K562 (cell line): ENCODE results near the gene GRIK1. TPM values are rescaled to one million over a fixed set of nuclear protein-coding genes. Genes with fewer than 3 reads are reported as not detected.

Experiments used
- ATAC-seq: fragments of 200-7000 bp; cut with Tn5 transposase; 3 replicates; pipeline ENCODE4 v1.9.1; 2020; ENCODE audit warnings: moderate library complexity
- BruUV-seq: library from RNA; stranded (reverse); fragments of 400-500 nt; replicated peaks from 2 replicates; lab custom pipeline; 2021; lab: Mats Ljungman, UMichigan
- CTCF ChIA-PET: fragments of 300-600 bp; formaldehyde crosslinking; extraction: SDS; loops from one replicate; lab custom pipeline; 2021; ENCODE audit warnings: low intra/inter-chr PET ratio; lab: Yijun Ruan, JAX
- POLR2A ChIA-PET: fragments of 300-600, 350-650 bp; sonication (Branson Sonifier 250); formaldehyde crosslinking; extraction: SDS; loops from one replicate; lab custom pipeline; 2021; ENCODE audit warnings: antibody characterized with exemption, inconsistent platforms; lab: Yijun Ruan, JAX
- DNase-seq, 4 experiments: peaks; one replicate each; pipeline versions ENCODE4 v3.0.0 to v3.0.0-alpha.2; 2011 to 2018; ENCODE audit warnings: low spot score in 3 of 4, mixed read lengths in 3 of 4; ENCODE audit errors: extremely low read depth in 1 of 4
- FAIRE-seq: peaks from 2 replicates; lab custom pipeline; 2011; peaks lifted over from hg19 to GRCh38; lab: Jason Lieb, UNC
- H2AFZ ChIP-seq: 2 replicates; pipeline ENCODE4 v1.6.0; 2011; ENCODE audit warnings: low read depth, low read length, control low read depth, inconsistent platforms
- H3K27ac ChIP-seq: fragments of 200-600 bp; 3 replicates; pipeline ENCODE4 v1.8.0; 2011; ENCODE audit warnings: low read depth, mild to moderate bottlenecking, control low read depth, inconsistent platforms, low read length, moderate library complexity, mixed read lengths; ENCODE audit errors: extremely low read depth
- H3K27me3 ChIP-seq, 2 experiments: fragments of 300-600 bp in 1 of 2; 2 replicates in 1 of 2; 3 replicates in 1 of 2; pipeline versions ENCODE4 v1.6.0 to v1.8.0; 2011; ENCODE audit warnings: inconsistent platforms in 2 of 2, low read length in 2 of 2, mild to moderate bottlenecking in 1 of 2, mixed read lengths in 1 of 2, moderate library complexity in 1 of 2; ENCODE audit not compliant: control insufficient read depth in 2 of 2, insufficient read depth in 2 of 2
- H3K36me3 ChIP-seq: fragments of 300-600 bp; 3 replicates; pipeline ENCODE4 v1.8.0; 2011; ENCODE audit warnings: mild to moderate bottlenecking, low read length, inconsistent platforms; ENCODE audit not compliant: control insufficient read depth, insufficient read depth
- H3K4me1 ChIP-seq, 2 experiments: fragments of 200-600 bp in 1 of 2; replicated peaks in 1 of 2; 2 replicates in 1 of 2; 3 replicates in 1 of 2; pipeline versions ENCODE4 v1.5.1 to v1.8.0; 2011; ENCODE audit warnings: inconsistent platforms in 2 of 2, low read length in 2 of 2, mild to moderate bottlenecking in 1 of 2, mixed read lengths in 1 of 2, moderate library complexity in 1 of 2; ENCODE audit not compliant: control insufficient read depth in 2 of 2, insufficient read depth in 2 of 2
- H3K4me2 ChIP-seq: 2 replicates; pipeline ENCODE4 v1.6.1; 2011; ENCODE audit warnings: low read length, control low read depth, inconsistent platforms, mixed read lengths; ENCODE audit not compliant: insufficient read depth
- H3K4me3 ChIP-seq: fragments of 200-600 bp; sonication (generic), shearing (Covaris generic); 2 replicates; pipeline ENCODE4 v1.5.1; 2016; ENCODE audit warnings: control low read depth, inconsistent platforms
- H3K79me2 ChIP-seq: fragments of 200-600 bp; 3 replicates; pipeline ENCODE4 v1.8.0; 2011; ENCODE audit warnings: low read length, inconsistent platforms; ENCODE audit not compliant: control insufficient read depth, insufficient read depth
- H3K9ac ChIP-seq, 2 experiments: 2 replicates each; pipeline versions ENCODE4 v1.6.0 to v1.6.1; 2011; ENCODE audit warnings: low read depth in 2 of 2, low read length in 2 of 2, control low read depth in 1 of 2, inconsistent platforms in 1 of 2, mild to moderate bottlenecking in 1 of 2, mixed read lengths in 1 of 2; ENCODE audit not compliant: insufficient read depth in 1 of 2
- H3K9me1 ChIP-seq: one replicate; pipeline ENCODE4 v1.6.0; 2011; ENCODE audit warnings: inconsistent platforms, mild to moderate bottlenecking, low read length, moderate library complexity; ENCODE audit not compliant: control insufficient read depth, insufficient read depth
- H3K9me3 ChIP-seq: replicated peaks from 2 replicates; pipeline ENCODE4 v1.5.1; 2011; ENCODE audit warnings: low read depth, low read length, inconsistent platforms; ENCODE audit not compliant: control insufficient read depth, insufficient read depth
- H4K20me1 ChIP-seq: replicated peaks from 2 replicates; pipeline ENCODE4 v1.6.1; 2011; ENCODE audit warnings: low read length, inconsistent platforms, mixed read lengths; ENCODE audit not compliant: control insufficient read depth, insufficient read depth
- CBX3 ChIP-seq, 2 experiments: IDR thresholded peaks; 1 replicate in 1 of 2; 2 replicates in 1 of 2; pipeline ENCODE4 v1.6.1; 2012; ENCODE audit warnings: inconsistent platforms in 2 of 2, low read length in 2 of 2, borderline replicate concordance in 1 of 2, control low read depth in 1 of 2
- CBX5 ChIP-seq: IDR thresholded peaks from 2 replicates; pipeline ENCODE4 v1.6.1; 2014; ENCODE audit warnings: low read depth, borderline replicate concordance
- EP300 ChIP-seq: IDR thresholded peaks from 2 replicates; pipeline ENCODE4 v1.6.1; 2012; ENCODE audit warnings: low read length, improper control_type of control experiment
- KAT2B ChIP-seq: IDR thresholded peaks from one replicate; pipeline ENCODE4 v1.6.1; 2012; ENCODE audit warnings: low read depth, mild to moderate bottlenecking, control low read depth, inconsistent platforms, low read length, moderate library complexity
- MCM5 ChIP-seq: fragments of 450-650 bp; IDR thresholded peaks from 2 replicates; pipeline ENCODE4 v1.6.1; 2016; ENCODE audit warnings: low read depth
- SP1 ChIP-seq: sonication (generic); formaldehyde crosslinking; IDR thresholded peaks from 2 replicates; pipeline ENCODE4 v1.8.1; 2022; ENCODE audit warnings: mild to moderate bottlenecking, missing genetic modification reagents
- TRIM24 ChIP-seq, 2 experiments: fragments of 450-650 bp; IDR thresholded peaks; 2 replicates each; pipeline ENCODE4 v1.6.1; 2016
- TRIM28 ChIP-seq: fragments of 450-650 bp; IDR thresholded peaks from 2 replicates; pipeline ENCODE4 v1.6.1; 2017
- ZKSCAN8 ChIP-seq: fragments of 200-800 bp; sonication (Bioruptor generic); IDR thresholded peaks from 2 replicates; pipeline ENCODE4 v1.6.1; 2016; ENCODE audit warnings: missing genetic modification characterization, missing compliant biosample characterization
- ZNF584 ChIP-seq: fragments of 200-800 bp; sonication (Bioruptor generic); IDR thresholded peaks from 2 replicates; pipeline ENCODE4 v1.6.1; 2016; ENCODE audit warnings: low read depth, mild to moderate bottlenecking, missing genetic modification characterization, missing compliant biosample characterization
- WGBS: fragments of 100-300 bp; shearing (Covaris generic); methylation state at CpG from one replicate; pipeline ENCODE4 v1.1.6; 2016; ENCODE audit warnings: low coverage, mixed read lengths; ENCODE audit not compliant: insufficient coverage; ENCODE audit errors: missing lambda C conversion rate; 5-methylcytosine and 5-hydroxymethylcytosine counted together
- in situ Hi-C: fragments of 300-500 bp; cut with MboI; formaldehyde crosslinking; loops from 4 replicates; pipeline ENCODE4 v1.15.0; 2018; ENCODE audit warnings: inconsistent platforms, mixed read lengths
- intact Hi-C: fragments of 100-400 bp; cut with micrococcal nuclease; formaldehyde crosslinking; loops from 2 replicates; pipeline ENCODE4 v1.14.2; 2022
- polyA plus RNA-seq, 8 experiments: library from polyadenylated mRNA; depleted of rRNA in 4 of 8; stranded (reverse) in 5 of 8; unstranded in 3 of 8; fragments of >200 nt; fragmentation: Nextera tagmentation in 2 of 8; fragmentation: Illumina TruSeq in 1 of 8; extraction: Ambion mirVana in 2 of 8; extraction: Trizol in 1 of 8; gene quantifications; 2 replicates each; pipeline versions ENCODE4 v1.2.1 to v1.2.3, GENCODE V29; 2011 to 2014; ENCODE audit warnings: inconsistent platforms in 1 of 8, missing spikeins in 1 of 8
- total RNA-seq, 7 experiments: library from RNA; depleted of rRNA in 6 of 7; stranded (reverse); fragments of >200 nt in 6 of 7; fragmentation: Illumina TruSeq in 2 of 7; extraction: Trizol in 2 of 7; gene quantifications; 2 replicates each; pipeline versions ENCODE4 v1.2.1 to v1.2.3, GENCODE V29; 2011 to 2021; ENCODE audit warnings: low replicate concordance in 1 of 7
- TF ChIP-seq, protein P1 (sequence below): fragments of 450-650 bp; IDR thresholded peaks from 2 replicates; pipeline ENCODE4 v1.6.1; 2017; ENCODE audit warnings: antibody characterized with exemption, mild to moderate bottlenecking
- TF ChIP-seq, protein P2 (sequence below): fragments of 250-450 bp; sonication (Bioruptor Pico); IDR thresholded peaks from 2 replicates; pipeline ENCODE4 v1.5.1; 2021; ENCODE audit warnings: mild to moderate bottlenecking

The GRIK1 gene
- total and polyA plus RNA-seq, 9 of the 15 experiments (the other 6 are each of a cell fraction or from before 2014, with no cell fraction given), result 0.17 to 2.8 (median 0.53) TPM

DNA sequence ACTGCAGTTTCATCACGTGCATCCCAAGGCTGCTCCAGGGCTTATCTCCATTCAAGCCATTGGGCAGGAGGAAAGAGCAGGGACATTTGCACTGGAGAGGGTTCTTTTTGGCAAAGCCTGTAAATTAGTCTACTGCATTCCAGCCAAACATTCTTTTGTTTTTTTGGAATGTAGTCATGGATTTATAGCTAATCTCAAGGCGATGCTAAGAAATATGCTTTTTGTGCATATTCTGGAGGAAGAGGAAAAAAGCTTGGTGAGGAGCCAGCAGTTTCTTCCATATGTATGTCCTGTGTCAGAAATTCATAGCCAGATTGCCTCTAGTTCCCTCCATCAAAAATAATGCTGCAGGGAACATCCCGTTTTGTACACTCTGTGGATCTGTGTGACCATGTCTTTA is 419.6 kb downstream of the GRIK1 start (continued):
- TF ChIP-seq, protein P1, sequence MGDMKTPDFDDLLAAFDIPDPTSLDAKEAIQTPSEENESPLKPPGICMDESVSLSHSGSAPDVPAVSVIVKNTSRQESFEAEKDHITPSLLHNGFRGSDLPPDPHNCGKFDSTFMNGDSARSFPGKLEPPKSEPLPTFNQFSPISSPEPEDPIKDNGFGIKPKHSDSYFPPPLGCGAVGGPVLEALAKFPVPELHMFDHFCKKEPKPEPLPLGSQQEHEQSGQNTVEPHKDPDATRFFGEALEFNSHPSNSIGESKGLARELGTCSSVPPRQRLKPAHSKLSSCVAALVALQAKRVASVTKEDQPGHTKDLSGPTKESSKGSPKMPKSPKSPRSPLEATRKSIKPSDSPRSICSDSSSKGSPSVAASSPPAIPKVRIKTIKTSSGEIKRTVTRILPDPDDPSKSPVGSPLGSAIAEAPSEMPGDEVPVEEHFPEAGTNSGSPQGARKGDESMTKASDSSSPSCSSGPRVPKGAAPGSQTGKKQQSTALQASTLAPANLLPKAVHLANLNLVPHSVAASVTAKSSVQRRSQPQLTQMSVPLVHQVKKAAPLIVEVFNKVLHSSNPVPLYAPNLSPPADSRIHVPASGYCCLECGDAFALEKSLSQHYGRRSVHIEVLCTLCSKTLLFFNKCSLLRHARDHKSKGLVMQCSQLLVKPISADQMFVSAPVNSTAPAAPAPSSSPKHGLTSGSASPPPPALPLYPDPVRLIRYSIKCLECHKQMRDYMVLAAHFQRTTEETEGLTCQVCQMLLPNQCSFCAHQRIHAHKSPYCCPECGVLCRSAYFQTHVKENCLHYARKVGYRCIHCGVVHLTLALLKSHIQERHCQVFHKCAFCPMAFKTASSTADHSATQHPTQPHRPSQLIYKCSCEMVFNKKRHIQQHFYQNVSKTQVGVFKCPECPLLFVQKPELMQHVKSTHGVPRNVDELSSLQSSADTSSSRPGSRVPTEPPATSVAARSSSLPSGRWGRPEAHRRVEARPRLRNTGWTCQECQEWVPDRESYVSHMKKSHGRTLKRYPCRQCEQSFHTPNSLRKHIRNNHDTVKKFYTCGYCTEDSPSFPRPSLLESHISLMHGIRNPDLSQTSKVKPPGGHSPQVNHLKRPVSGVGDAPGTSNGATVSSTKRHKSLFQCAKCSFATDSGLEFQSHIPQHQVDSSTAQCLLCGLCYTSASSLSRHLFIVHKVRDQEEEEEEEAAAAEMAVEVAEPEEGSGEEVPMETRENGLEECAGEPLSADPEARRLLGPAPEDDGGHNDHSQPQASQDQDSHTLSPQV, result no peak
- TF ChIP-seq, protein P2, sequence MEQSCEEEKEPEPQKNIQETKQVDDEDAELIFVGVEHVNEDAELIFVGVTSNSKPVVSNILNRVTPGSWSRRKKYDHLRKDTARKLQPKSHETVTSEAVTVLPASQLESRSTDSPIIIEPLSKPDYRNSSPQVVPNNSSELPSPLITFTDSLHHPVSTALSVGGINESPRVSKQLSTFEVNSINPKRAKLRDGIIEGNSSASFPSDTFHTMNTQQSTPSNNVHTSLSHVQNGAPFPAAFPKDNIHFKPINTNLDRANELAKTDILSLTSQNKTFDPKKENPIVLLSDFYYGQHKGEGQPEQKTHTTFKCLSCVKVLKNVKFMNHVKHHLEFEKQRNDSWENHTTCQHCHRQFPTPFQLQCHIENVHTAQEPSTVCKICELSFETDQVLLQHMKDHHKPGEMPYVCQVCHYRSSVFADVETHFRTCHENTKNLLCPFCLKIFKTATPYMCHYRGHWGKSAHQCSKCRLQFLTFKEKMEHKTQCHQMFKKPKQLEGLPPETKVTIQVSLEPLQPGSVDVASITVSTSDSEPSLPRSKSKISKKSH (CRISPR knock-in tag), result no peak
- TF ChIP-seq ZKSCAN8 (CRISPR knock-in tag), result no peak

DNA sequence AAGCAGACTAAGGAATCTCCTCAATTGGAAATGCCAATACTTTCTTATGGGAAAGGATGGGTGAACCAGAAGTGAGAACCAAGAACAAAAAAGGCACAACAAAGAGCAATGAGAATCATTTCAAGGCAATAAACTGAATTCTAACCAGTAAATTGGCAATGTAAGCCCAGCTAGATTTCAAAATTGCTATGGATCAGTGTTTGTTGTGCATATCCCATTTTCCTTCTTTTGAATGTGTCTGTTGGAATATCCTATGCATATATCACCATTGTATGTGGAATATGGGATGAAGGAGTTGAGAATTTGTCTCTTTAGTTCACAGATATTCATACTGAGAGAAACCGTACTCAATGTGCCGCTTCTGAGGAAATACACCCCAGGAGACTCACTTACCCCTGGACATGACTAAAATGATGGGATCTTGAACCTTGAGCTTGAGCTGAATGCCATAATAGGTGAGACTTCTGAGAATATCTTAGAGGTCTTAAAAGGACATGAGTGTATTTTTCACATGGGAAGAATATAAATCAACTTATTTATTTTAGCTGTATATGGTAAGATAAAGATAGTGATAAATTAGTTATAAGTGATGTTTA is 425.0 kb downstream of the GRIK1 start:
- Histone ChIP-seq H2AFZ (no peak overlapping the region), H3K27ac (no peak overlapping the region), H4K20me1 (no peaks in the 10 kb centered on the region), H3K9me1 (no peaks in the 10 kb centered on the region), H3K4me2 (no peak overlapping the region), H3K79me2 (no peaks in the 10 kb centered on the region), H3K9me3 (peaks cover 18% of the 10 kb centered on the region), H3K27me3 (no peaks in the 10 kb centered on the region), H3K4me3 (no peak overlapping the region), H3K4me1 (no peaks in the 10 kb centered on the region), H3K9ac (no peak overlapping the region), H3K36me3 (no peaks in the 10 kb centered on the region; the same call in 2 of the 3 replicates)
- ChIA-PET POLR2A (interaction anchor here (0.6 to 1.6 kb wide), 2 partner anchors 10 to 204 kb away, joined by 3 to 7 read pairs; no protein-coding TSS in a partner anchor), CTCF (no interaction called here)
- in situ Hi-C loops, result no loop called here
- no peak for DNase-seq
- TF ChIP-seq TRIM24 (IDR thresholded peaks at IDR 0.05), result peak in 1 of 2 experiments; percentile 26; a peak in 1 of 4 replicates
- TF ChIP-seq MCM5, result no peak
- TF ChIP-seq EP300, result no peak
- TF ChIP-seq ZNF584 (CRISPR knock-in tag), result peak; percentile 100
- TF ChIP-seq TRIM28, result peak; percentile 69; the same call in 1 of the 2 replicates
- TF ChIP-seq SP1 (CRISPR knock-in tag), result no peak
- no peak for TF ChIP-seq KAT2B
- TF ChIP-seq CBX5, result 0 out of 2 replicates have a peak, but pooled peaks have one; percentile 13
- TF ChIP-seq CBX3 (IDR thresholded peaks at IDR 0.05; ENCODE audit: borderline replicate concordance in 1 of 2, low read length in 2 of 2), result peak in 1 of 2 experiments; percentile 69; a peak in 1 of 3 replicates
- no peak for ATAC-seq
- no peak for FAIRE-seq
- intact Hi-C loops, result no loop called here
- BruUV-seq, result no TSS peak
- WGBS, result 98% methylated on average over 2 of the region's 2 CpGs
